ENCODE measurements around the gene SLC23A2.
A peak's percentile ranks its signal among the peaks of the same experiment; 100 is the strongest.

Gene SLC23A2

DNA sequence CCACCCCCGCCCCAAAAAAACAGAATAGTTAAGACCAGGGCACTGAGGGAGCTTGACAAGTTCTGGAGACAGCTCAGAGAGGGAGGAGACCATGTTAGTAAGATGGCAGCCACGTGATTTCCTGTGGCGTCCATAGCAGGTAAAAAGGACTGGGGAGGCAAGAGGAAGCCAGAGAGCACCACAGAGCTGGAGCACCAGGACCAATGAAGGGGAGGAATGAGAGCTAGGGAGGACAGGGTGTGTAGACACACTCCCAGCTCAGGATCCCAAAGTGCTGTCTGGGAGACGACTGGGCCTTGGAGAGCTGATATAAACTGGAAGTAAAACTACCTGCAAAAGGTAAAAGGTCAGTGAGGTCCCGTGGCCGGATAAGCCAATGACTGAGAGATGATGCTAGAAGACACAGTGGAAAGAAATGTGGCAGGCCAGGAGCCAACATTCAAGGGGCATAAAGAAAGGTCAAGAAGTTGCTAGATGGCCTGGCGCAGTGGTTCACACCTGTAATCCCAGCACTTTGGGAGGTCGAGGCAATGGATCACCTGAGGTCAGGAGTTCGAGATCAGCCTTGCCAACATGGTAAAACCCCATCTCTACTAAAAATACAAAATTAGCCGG lies 39.0 kb downstream of the SLC23A2 start:
- TF ChIP-seq POLR2A (IDR thresholded peaks at IDR 0.05; ENCODE audit: extremely low read depth, insufficient read length), result no peak
- TF ChIP-seq, protein P1, sequence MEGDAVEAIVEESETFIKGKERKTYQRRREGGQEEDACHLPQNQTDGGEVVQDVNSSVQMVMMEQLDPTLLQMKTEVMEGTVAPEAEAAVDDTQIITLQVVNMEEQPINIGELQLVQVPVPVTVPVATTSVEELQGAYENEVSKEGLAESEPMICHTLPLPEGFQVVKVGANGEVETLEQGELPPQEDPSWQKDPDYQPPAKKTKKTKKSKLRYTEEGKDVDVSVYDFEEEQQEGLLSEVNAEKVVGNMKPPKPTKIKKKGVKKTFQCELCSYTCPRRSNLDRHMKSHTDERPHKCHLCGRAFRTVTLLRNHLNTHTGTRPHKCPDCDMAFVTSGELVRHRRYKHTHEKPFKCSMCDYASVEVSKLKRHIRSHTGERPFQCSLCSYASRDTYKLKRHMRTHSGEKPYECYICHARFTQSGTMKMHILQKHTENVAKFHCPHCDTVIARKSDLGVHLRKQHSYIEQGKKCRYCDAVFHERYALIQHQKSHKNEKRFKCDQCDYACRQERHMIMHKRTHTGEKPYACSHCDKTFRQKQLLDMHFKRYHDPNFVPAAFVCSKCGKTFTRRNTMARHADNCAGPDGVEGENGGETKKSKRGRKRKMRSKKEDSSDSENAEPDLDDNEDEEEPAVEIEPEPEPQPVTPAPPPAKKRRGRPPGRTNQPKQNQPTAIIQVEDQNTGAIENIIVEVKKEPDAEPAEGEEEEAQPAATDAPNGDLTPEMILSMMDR (IDR thresholded peaks at IDR 0.05; ENCODE audit: low read depth, low read length), result no peak
- TF ChIP-seq, protein P2, sequence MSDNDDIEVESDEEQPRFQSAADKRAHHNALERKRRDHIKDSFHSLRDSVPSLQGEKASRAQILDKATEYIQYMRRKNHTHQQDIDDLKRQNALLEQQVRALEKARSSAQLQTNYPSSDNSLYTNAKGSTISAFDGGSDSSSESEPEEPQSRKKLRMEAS (IDR thresholded peaks at IDR 0.05; ENCODE audit: low read depth, low read length), result peak; percentile 93
- peak; percentile 37; the same call in 1 of the 2 replicates for TF ChIP-seq MYC (IDR thresholded peaks at IDR 0.05; ENCODE audit: low read depth, low read length)
- H3K4me3 ChIP-seq (ENCODE audit: low read depth, low read length), result peak overlapping the region; percentile 27
- DNase-seq (ENCODE audit: low read depth), result peak; percentile 84

DNA sequence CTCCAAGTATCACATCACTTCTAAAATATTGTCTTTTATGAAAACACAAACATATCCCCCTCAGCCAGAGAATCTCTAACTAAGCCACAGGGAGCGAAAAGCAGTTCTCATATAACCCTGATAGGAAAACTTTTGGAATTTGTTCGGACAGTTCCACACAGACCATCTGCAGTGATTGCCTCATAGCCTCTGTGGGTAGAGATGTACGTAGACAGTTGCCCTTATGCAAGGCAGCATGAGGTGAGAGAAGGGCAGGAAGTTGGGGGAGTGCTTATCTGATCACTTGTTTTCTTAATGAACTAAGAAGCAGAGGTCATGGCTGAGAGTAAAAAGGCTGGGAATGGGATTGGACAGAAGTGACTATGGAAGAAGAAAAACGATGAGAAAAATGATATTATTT lies 39.6 kb downstream of the SLC23A2 start:
- TF ChIP-seq, protein P2 (IDR thresholded peaks at IDR 0.05; ENCODE audit: low read depth, low read length), result peak; percentile 82
- TF ChIP-seq POLR2A (IDR thresholded peaks at IDR 0.05; ENCODE audit: extremely low read depth, insufficient read length), result no peak
- TF ChIP-seq, protein P1 (IDR thresholded peaks at IDR 0.05; ENCODE audit: low read depth, low read length), result no peak
- TF ChIP-seq MYC (IDR thresholded peaks at IDR 0.05; ENCODE audit: low read depth, low read length), result peak; percentile 92
- H3K4me3 ChIP-seq (ENCODE audit: low read depth, low read length), result no peak overlapping the region
- DNase-seq (ENCODE audit: low read depth), result peak; percentile 92

DNA sequence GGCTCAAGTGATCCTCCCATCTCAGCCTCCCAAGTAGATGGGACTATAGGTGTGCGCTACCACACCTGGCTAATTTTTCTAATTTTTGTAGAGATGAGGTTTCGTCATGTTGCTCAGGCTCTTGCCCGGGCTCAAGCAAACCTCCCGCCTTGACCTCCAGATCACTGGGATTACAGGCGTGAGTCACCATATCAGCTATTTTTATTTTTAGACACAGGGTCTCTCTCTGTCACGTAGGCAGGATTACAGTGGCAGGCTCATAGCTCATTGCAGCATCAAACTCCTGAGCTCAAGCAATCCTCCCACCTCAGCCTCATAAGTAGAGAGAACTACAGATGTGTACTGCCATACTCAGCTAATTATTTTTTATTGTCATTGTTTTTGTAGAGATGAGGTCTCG lies 41.7 kb downstream of the SLC23A2 start:
- DNase-seq (ENCODE audit: low read depth), result peak; percentile 91

DNA sequence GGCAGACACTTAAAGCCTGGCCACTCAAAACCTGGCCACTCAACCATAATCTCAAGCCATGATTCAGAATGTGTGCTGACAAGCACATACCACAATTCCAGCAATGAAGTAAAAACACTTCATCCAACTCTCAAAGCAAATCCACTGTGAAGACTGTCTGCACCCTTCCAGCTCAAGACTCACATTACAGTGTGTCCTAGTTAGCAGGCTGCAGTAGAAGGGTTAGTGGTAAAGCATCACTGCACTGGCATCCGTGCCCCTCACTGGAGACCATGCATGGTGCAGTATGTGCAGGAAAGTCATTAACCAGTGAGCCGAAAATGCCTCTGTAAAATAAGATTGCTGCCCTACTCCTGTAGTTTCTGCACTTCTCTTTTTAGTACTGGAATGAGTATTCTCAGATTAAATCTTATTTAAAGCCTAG lies 43.4 kb downstream of the SLC23A2 start:
- no peak overlapping the region for H3K4me3 ChIP-seq (ENCODE audit: low read depth, low read length)
- TF ChIP-seq, protein P1 (IDR thresholded peaks at IDR 0.05; ENCODE audit: low read depth, low read length), result no peak
- TF ChIP-seq, protein P2 (IDR thresholded peaks at IDR 0.05; ENCODE audit: low read depth, low read length), result no peak
- peak; percentile 17 for DNase-seq (ENCODE audit: low read depth)

More for the DNA sequence above, 41.7 kb downstream of the SLC23A2 start:
- H3K4me3 ChIP-seq (ENCODE audit: low read depth, low read length), result no peak overlapping the region
- TF ChIP-seq, protein P1 (IDR thresholded peaks at IDR 0.05; ENCODE audit: low read depth, low read length), result no peak
- TF ChIP-seq POLR2A (IDR thresholded peaks at IDR 0.05; ENCODE audit: extremely low read depth, insufficient read length) (no peak), MYC (IDR thresholded peaks at IDR 0.05; ENCODE audit: low read depth, low read length) (no peak)
- TF ChIP-seq, protein P2 (IDR thresholded peaks at IDR 0.05; ENCODE audit: low read depth, low read length), result no peak

DNA sequence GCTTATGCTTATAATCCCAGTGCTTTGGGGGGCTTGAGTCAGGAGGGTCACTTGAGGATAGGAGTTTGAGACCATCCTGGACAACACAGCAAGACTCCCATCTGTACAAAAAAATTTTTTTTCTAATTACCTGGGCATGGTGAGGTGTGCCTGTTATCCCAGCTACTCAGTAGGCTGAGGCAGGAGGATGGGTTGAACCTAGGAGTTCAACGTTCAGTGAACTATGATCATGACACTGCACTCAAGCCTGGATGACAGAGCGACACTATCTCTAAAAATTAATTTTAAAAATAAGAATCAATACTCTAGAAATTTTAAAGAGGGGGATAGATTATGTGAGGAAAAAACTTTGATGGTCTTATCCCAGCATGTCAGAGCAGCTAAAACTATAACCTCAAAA lies 44.1 kb downstream of the SLC23A2 start:
- no peak for DNase-seq (ENCODE audit: low read depth)
- TF ChIP-seq, protein P1 (IDR thresholded peaks at IDR 0.05; ENCODE audit: low read depth, low read length), result no peak
- TF ChIP-seq POLR2A (IDR thresholded peaks at IDR 0.05; ENCODE audit: extremely low read depth, insufficient read length) (no peak), MYC (IDR thresholded peaks at IDR 0.05; ENCODE audit: low read depth, low read length) (no peak)
- TF ChIP-seq, protein P2 (IDR thresholded peaks at IDR 0.05; ENCODE audit: low read depth, low read length), result no peak
- no peak overlapping the region for H3K4me3 ChIP-seq (ENCODE audit: low read depth, low read length)

Measured in NB4 (cell line).